Hepatocyte (in vitro differentiated cells): ENCODE data around the gene CMSS1. TPM values are rescaled to one million over a fixed set of nuclear protein-coding genes. Genes with fewer than 3 reads are reported as not detected.

Experiments used
- DNase-seq: peaks from one replicate; pipeline ENCODE4 v3.0.0-alpha.2; 2016; ENCODE audit warnings: low spot score
- H2AFZ ChIP-seq: fragments of 200-600 bp; sonication (generic); 2 replicates; pipeline ENCODE4 v1.6.0; 2016; ENCODE audit warnings: antibody characterized with exemption, mild to moderate bottlenecking
- H3K27ac ChIP-seq: fragments of 200-600 bp; sonication (generic); 2 replicates; pipeline ENCODE4 v1.5.1; 2016; ENCODE audit warnings: mild to moderate bottlenecking
- H3K27me3 ChIP-seq: fragments of 200-600 bp; sonication (generic); 2 replicates; pipeline ENCODE4 v1.6.1; 2016
- H3K36me3 ChIP-seq: fragments of 200-600 bp; sonication (generic); replicated peaks from 2 replicates; pipeline ENCODE4 v1.5.1; 2016; ENCODE audit warnings: low read depth; ENCODE audit not compliant: insufficient read depth
- H3K4me1 ChIP-seq: fragments of 200-600 bp; sonication (generic); 2 replicates; pipeline ENCODE4 v1.5.1; 2016; ENCODE audit warnings: mild to moderate bottlenecking, moderate library complexity; ENCODE audit not compliant: insufficient read depth
- H3K4me2 ChIP-seq: fragments of 200-600 bp; sonication (generic); 2 replicates; pipeline ENCODE4 v1.6.0; 2016
- H3K4me3 ChIP-seq: fragments of 200-600 bp; sonication (generic); 2 replicates; pipeline ENCODE4 v1.5.1; 2016; ENCODE audit warnings: mild to moderate bottlenecking
- H3K79me2 ChIP-seq: fragments of 200-600 bp; sonication (generic); 2 replicates; pipeline ENCODE4 v1.6.0; 2017; ENCODE audit warnings: mild to moderate bottlenecking
- H3K9me2 ChIP-seq: fragments of 200-600 bp; sonication (generic); replicated peaks from 2 replicates; pipeline ENCODE4 v1.6.0; 2017; ENCODE audit warnings: mild to moderate bottlenecking; ENCODE audit not compliant: insufficient read depth
- H3K9me3 ChIP-seq: fragments of 200-600 bp; sonication (generic); 2 replicates; pipeline ENCODE4 v1.5.1; 2016; ENCODE audit warnings: low read depth, mild to moderate bottlenecking
- H4K20me1 ChIP-seq: fragments of 200-600 bp; sonication (generic); 2 replicates; pipeline ENCODE4 v1.6.0; 2016; ENCODE audit warnings: mild to moderate bottlenecking; ENCODE audit not compliant: insufficient read depth, poor library complexity, severe bottlenecking
- EZH2 ChIP-seq: fragments of 200-600 bp; sonication (generic); IDR thresholded peaks from 2 replicates; pipeline ENCODE4 v1.6.1; 2016; ENCODE audit warnings: antibody characterized with exemption, mild to moderate bottlenecking, borderline replicate concordance
- EZH2phosphoT487 ChIP-seq: fragments of 200-600 bp; sonication (generic); IDR thresholded peaks from one replicate; pipeline ENCODE4 v1.6.1; 2018; ENCODE audit warnings: antibody characterized with exemption, mild to moderate bottlenecking, low read depth, moderate library complexity; ENCODE audit not compliant: unreplicated experiment, severe bottlenecking
- WGBS: methylation state at CpG from one replicate; pipeline ENCODE4 v1.1.6; 2016; ENCODE audit warnings: low lambda C conversion rate; ENCODE audit errors: missing lambda C conversion rate; 5-methylcytosine and 5-hydroxymethylcytosine counted together
- polyA plus RNA-seq: library from polyadenylated mRNA; unstranded; fragments of >200 nt; fragmentation: Nextera tagmentation; extraction: Ambion mirVana; gene quantifications from 2 replicates; pipeline ENCODE4 v1.2.1, GENCODE V29; 2016
- total RNA-seq: library from RNA; depleted of rRNA; stranded (reverse); fragments of >200 nt; gene quantifications from 2 replicates; pipeline ENCODE4 v1.2.3, GENCODE V29; 2014
- TF ChIP-seq, protein P1 (sequence below): fragments of 200-600 bp; sonication (generic); IDR thresholded peaks from 2 replicates; pipeline ENCODE4 v1.5.1; 2016; ENCODE audit warnings: antibody characterized with exemption, mild to moderate bottlenecking; ENCODE audit not compliant: poor library complexity

Gene CMSS1
- total and polyA plus RNA-seq, 2 experiments from 2014 or later, result 11.8 to 17.0 TPM

DNA sequence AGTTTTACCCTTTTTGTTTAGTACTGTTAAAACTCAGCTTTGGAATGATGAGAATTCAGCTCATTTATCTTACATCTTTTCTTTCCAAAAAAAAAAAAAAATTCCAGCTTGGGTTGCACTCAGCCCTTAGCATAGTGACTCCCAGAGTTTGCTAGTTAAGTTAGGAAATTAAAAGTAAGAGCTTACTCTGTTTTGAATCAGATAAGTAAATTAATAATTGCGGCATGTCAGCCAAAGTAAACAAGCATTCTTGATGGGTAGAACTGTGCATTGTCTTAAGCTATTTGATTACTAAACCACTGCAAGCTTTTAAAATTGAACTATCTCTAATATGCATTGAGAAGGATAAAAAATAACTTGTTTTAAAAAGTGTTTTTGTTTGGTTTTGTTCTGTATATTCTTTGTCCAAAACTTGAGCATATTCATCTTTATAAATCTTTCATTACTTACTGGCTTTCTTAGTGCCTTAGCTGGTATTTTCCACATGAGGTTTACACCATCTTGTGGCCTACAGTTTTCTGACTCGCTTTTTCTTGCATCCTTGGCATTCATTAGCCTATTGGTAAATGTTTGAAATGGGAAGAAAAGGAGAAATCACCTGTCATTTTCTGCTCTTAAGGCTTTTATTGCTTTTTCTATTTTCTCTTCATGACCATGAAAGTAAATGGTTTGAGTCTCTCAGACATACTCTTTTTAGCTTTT lies 189.1 kb downstream of the CMSS1 start:
- 44% methylated on average over 2 of the region's 2 CpGs for WGBS
- no peaks in the 10 kb centered on the region for H3K9me2 ChIP-seq
- H3K79me2 ChIP-seq, result no peaks in the 10 kb centered on the region
- H3K27ac ChIP-seq, result peak overlapping the region; percentile 5
- peaks cover 25% of the 10 kb centered on the region for H3K4me1 ChIP-seq
- H3K4me2 ChIP-seq, result no peak overlapping the region
- no peak overlapping the region for H3K4me3 ChIP-seq
- no peaks in the 10 kb centered on the region for H4K20me1 ChIP-seq
- no peaks in the 10 kb centered on the region for H3K9me3 ChIP-seq
- no peaks in the 10 kb centered on the region for H3K36me3 ChIP-seq
- no peak for DNase-seq
- H2AFZ ChIP-seq, result no peak overlapping the region
- no peak for TF ChIP-seq EZH2
- TF ChIP-seq, protein P1, sequence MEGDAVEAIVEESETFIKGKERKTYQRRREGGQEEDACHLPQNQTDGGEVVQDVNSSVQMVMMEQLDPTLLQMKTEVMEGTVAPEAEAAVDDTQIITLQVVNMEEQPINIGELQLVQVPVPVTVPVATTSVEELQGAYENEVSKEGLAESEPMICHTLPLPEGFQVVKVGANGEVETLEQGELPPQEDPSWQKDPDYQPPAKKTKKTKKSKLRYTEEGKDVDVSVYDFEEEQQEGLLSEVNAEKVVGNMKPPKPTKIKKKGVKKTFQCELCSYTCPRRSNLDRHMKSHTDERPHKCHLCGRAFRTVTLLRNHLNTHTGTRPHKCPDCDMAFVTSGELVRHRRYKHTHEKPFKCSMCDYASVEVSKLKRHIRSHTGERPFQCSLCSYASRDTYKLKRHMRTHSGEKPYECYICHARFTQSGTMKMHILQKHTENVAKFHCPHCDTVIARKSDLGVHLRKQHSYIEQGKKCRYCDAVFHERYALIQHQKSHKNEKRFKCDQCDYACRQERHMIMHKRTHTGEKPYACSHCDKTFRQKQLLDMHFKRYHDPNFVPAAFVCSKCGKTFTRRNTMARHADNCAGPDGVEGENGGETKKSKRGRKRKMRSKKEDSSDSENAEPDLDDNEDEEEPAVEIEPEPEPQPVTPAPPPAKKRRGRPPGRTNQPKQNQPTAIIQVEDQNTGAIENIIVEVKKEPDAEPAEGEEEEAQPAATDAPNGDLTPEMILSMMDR, result peak; percentile 16
- TF ChIP-seq EZH2phosphoT487, result no peak
- no peaks in the 10 kb centered on the region for H3K27me3 ChIP-seq

GRCh38 chr3:100007313-100007712 lies 189.7 kb downstream of the CMSS1 start:
- no peaks in the 10 kb centered on the region for H3K9me2 ChIP-seq
- no peak overlapping the region for H3K4me2 ChIP-seq
- DNase-seq, result no peak
- H3K4me1 ChIP-seq, result peaks cover 21% of the 10 kb centered on the region
- H3K27me3 ChIP-seq, result no peaks in the 10 kb centered on the region
- TF ChIP-seq EZH2, result no peak
- TF ChIP-seq, protein P1, result no peak
- no peak for TF ChIP-seq EZH2phosphoT487
- H2AFZ ChIP-seq, result no peak overlapping the region
- H3K4me3 ChIP-seq, result no peak overlapping the region
- H4K20me1 ChIP-seq, result no peaks in the 10 kb centered on the region
- H3K36me3 ChIP-seq, result no peaks in the 10 kb centered on the region
- no peaks in the 10 kb centered on the region for H3K79me2 ChIP-seq
- 93% methylated on average over 3 of the region's 3 CpGs for WGBS
- H3K27ac ChIP-seq, result no peak overlapping the region
- H3K9me3 ChIP-seq, result no peaks in the 10 kb centered on the region

GRCh38 chr3:100008081-100008698 lies 190.5 kb downstream of the CMSS1 start:
- no peak for TF ChIP-seq EZH2phosphoT487
- TF ChIP-seq EZH2, result no peak
- TF ChIP-seq, protein P1, result no peak
- Histone ChIP-seq H3K27ac (no peak overlapping the region), H3K36me3 (no peaks in the 10 kb centered on the region), H3K9me2 (no peaks in the 10 kb centered on the region), H3K9me3 (no peaks in the 10 kb centered on the region), H4K20me1 (no peaks in the 10 kb centered on the region), H3K27me3 (no peaks in the 10 kb centered on the region), H3K79me2 (no peaks in the 10 kb centered on the region), H2AFZ (no peak overlapping the region), H3K4me2 (no peak overlapping the region), H3K4me3 (no peak overlapping the region), H3K4me1 (peaks cover 16% of the 10 kb centered on the region)
- no peak for DNase-seq
